ENCODE results near the gene SLC34A3. TPM values are rescaled to one million over a fixed set of nuclear protein-coding genes. Genes with fewer than 3 reads are reported as not detected.

Gene SLC34A3
- total RNA-seq, 4 donors from 2014 or later: not detected

GRCh38 chr9:137193771-137194170 lies 36.9 kb upstream of the SLC34A3 start:
- 80% methylated on average over 8 of the region's 14 CpGs for WGBS
- H3K4me3 ChIP-seq: no peak overlapping the region

GRCh38 chr9:137194388-137194787 lies 36.3 kb upstream of the SLC34A3 start:
- intact Hi-C loops (cut with DNase I): no loop called here
- no CpG with 5 or more reads among the region's 16 CpGs for WGBS
- peaks cover 45 to 86% (median 62%) of the 10 kb centered on the region in 4 donors for H3K4me1 ChIP-seq
- no peak overlapping the region for H3K4me3 ChIP-seq
- peaks cover 11 to 28% (median 27%) of the 10 kb centered on the region in 4 donors for H3K36me3 ChIP-seq
- H3K9me3 ChIP-seq: no peaks in the 10 kb centered on the region
- no peak for DNase-seq (ENCODE audit: extremely low spot score)
- H3K27ac ChIP-seq (replicated peaks in 1 of 4): no peak overlapping the region
- TF ChIP-seq POLR2A (IDR thresholded peaks at IDR 0.05; ENCODE audit: low read depth) (no peak), EP300 (IDR thresholded peaks at IDR 0.05) (no peak), CTCF (IDR thresholded peaks at IDR 0.05) (no peak), POLR2AphosphoS5 (IDR thresholded peaks at IDR 0.05) (no peak)
- no peaks in the 10 kb centered on the region for H3K27me3 ChIP-seq

More at GRCh38 chr9:137193771-137194170, 36.9 kb upstream of the SLC34A3 start:
- no peak for TF ChIP-seq POLR2A (IDR thresholded peaks at IDR 0.05; ENCODE audit: low read depth)
- no peak for TF ChIP-seq CTCF (IDR thresholded peaks at IDR 0.05)
- no peak for TF ChIP-seq POLR2AphosphoS5 (IDR thresholded peaks at IDR 0.05)
- no peak for TF ChIP-seq EP300 (IDR thresholded peaks at IDR 0.05)
- Histone ChIP-seq H3K4me1 (peaks cover 43 to 85% (median 60%) of the 10 kb centered on the region in 4 donors), H3K36me3 (peaks cover 11 to 28% (median 27%) of the 10 kb centered on the region in 4 donors), H3K9me3 (no peaks in the 10 kb centered on the region), H3K27me3 (no peaks in the 10 kb centered on the region), H3K27ac (replicated peaks in 1 of 4) (no peak overlapping the region)
- intact Hi-C loops (cut with DNase I): no loop called here
- no peak for DNase-seq (ENCODE audit: extremely low spot score)

GRCh38 chr9:137194909-137195308 lies 35.8 kb upstream of the SLC34A3 start:
- no peak for DNase-seq (ENCODE audit: extremely low spot score)
- Histone ChIP-seq H3K4me1 (peaks cover 45 to 86% (median 62%) of the 10 kb centered on the region in 4 donors), H3K27me3 (no peaks in the 10 kb centered on the region), H3K36me3 (peaks cover 10 to 25% (median 24%) of the 10 kb centered on the region in 4 donors), H3K27ac (replicated peaks in 1 of 4) (no peak overlapping the region), H3K9me3 (no peaks in the 10 kb centered on the region), H3K4me3 (no peak overlapping the region)
- intact Hi-C loops (cut with DNase I): no loop called here
- TF ChIP-seq POLR2A (IDR thresholded peaks at IDR 0.05; ENCODE audit: low read depth) (no peak), CTCF (IDR thresholded peaks at IDR 0.05) (no peak), POLR2AphosphoS5 (IDR thresholded peaks at IDR 0.05) (no peak), EP300 (IDR thresholded peaks at IDR 0.05) (no peak)
- WGBS: 80% methylated on average over 9 of the region's 10 CpGs

GRCh38 chr9:137195525-137196220 lies 35.0 kb upstream of the SLC34A3 start:
- TF ChIP-seq CTCF (IDR thresholded peaks at IDR 0.05) (no peak), POLR2A (IDR thresholded peaks at IDR 0.05; ENCODE audit: low read depth) (no peak), EP300 (IDR thresholded peaks at IDR 0.05) (no peak), POLR2AphosphoS5 (IDR thresholded peaks at IDR 0.05) (no peak)
- DNase-seq (ENCODE audit: extremely low spot score): no peak
- 82% methylated on average over 10 of the region's 21 CpGs for WGBS
- no peaks in the 10 kb centered on the region for H3K27me3 ChIP-seq
- H3K36me3 ChIP-seq: peaks cover 3 to 18% (median 16%) of the 10 kb centered on the region in 4 donors
- H3K9me3 ChIP-seq: no peaks in the 10 kb centered on the region
- H3K4me3 ChIP-seq: no peak overlapping the region
- H3K4me1 ChIP-seq: peaks cover 38 to 79% (median 54%) of the 10 kb centered on the region in 4 donors
- intact Hi-C loops (cut with DNase I): no loop called here
- H3K27ac ChIP-seq (replicated peaks in 1 of 4): no peak overlapping the region
